Measurements from ENCODE around the gene FOXE3. TPM values are rescaled to one million over a fixed set of nuclear protein-coding genes. Genes with fewer than 3 reads are reported as not detected.
A peak's percentile ranks its signal among the peaks of the same experiment; 100 is the strongest.

The FOXE3 gene
- total and polyA plus RNA-seq, 2 donors (not counting 1 experiment from before 2014, with no cell fraction given) = not detected

- no peaks in the 10 kb centered on the region for H4K20me1 ChIP-seq (ENCODE audit: control insufficient read depth, extremely low read depth, insufficient read depth, low read length)
- no peak overlapping the region for H3K9ac ChIP-seq (ENCODE audit: insufficient read depth, low read length)
- no peak overlapping the region for H3K4me2 ChIP-seq (ENCODE audit: extremely low read depth, insufficient read depth, low read length)
- H3K79me2 ChIP-seq (ENCODE audit: control insufficient read depth, insufficient read depth, low read length) = no peaks in the 10 kb centered on the region
- H3K27ac ChIP-seq (ENCODE audit: insufficient read depth, low read length) = no peak overlapping the region
- H3K4me3 ChIP-seq (replicated peaks in 1 of 4; ENCODE audit: control extremely low read depth in 1 of 4, insufficient read depth in 1 of 4, low read depth in 3 of 4, low read length in 4 of 4) = no peak overlapping the region
- no peak overlapping the region for H2AFZ ChIP-seq (ENCODE audit: low read length)
- peak; percentile 56 to 59 for DNase-seq (ENCODE audit: low read depth in 2 of 2)
- peaks cover 2% of the 10 kb centered on the region for H3K4me1 ChIP-seq (ENCODE audit: control insufficient read depth, extremely low read depth, insufficient read depth, low read length)
- no peaks in the 10 kb centered on the region for H3K27me3 ChIP-seq (ENCODE audit: control insufficient read depth, insufficient read depth, low read length)
- H3K36me3 ChIP-seq (ENCODE audit: control insufficient read depth, insufficient read depth, low read length) = no peaks in the 10 kb centered on the region
- no peaks in the 10 kb centered on the region for H3K9me3 ChIP-seq (ENCODE audit: control insufficient read depth, insufficient read depth, low read depth, low read length)
- TF ChIP-seq EZH2 (IDR thresholded peaks at IDR 0.05; ENCODE audit: low read length, missing control alignments) (no peak), CTCF (conservative IDR thresholded peaks at IDR 0.05 in 1 of 2, IDR thresholded peaks at IDR 0.05 in 1 of 2; ENCODE audit: low read depth in 1 of 2, low read length in 2 of 2) (no peak)
Measured at GRCh38 chr1:47431534-47431933, 15.4 kb downstream of the FOXE3 start.

GRCh38 chr1:47432071-47433036 is 16.3 kb downstream of the FOXE3 start:
- peak overlapping the region; percentile 66 for H3K4me2 ChIP-seq (ENCODE audit: extremely low read depth, insufficient read depth, low read length)
- peak overlapping the region; percentile 61 for H2AFZ ChIP-seq (ENCODE audit: low read length)
- H3K9ac ChIP-seq (ENCODE audit: insufficient read depth, low read length) = peak overlapping the region; percentile 5
- no peaks in the 10 kb centered on the region for H3K36me3 ChIP-seq (ENCODE audit: control insufficient read depth, insufficient read depth, low read length)
- no peak overlapping the region for H3K27ac ChIP-seq (ENCODE audit: insufficient read depth, low read length)
- H3K4me3 ChIP-seq (replicated peaks in 1 of 4; ENCODE audit: control extremely low read depth in 1 of 4, insufficient read depth in 1 of 4, low read depth in 3 of 4, low read length in 4 of 4) = peak overlapping the region in 1 of 4 experiments; percentile 5
- no peaks in the 10 kb centered on the region for H3K27me3 ChIP-seq (ENCODE audit: control insufficient read depth, insufficient read depth, low read length)
- peaks cover 2% of the 10 kb centered on the region for H3K4me1 ChIP-seq (ENCODE audit: control insufficient read depth, extremely low read depth, insufficient read depth, low read length)
- DNase-seq (ENCODE audit: low read depth in 2 of 2) = peak; percentile 56 to 74
- no peak for TF ChIP-seq EZH2 (IDR thresholded peaks at IDR 0.05; ENCODE audit: low read length, missing control alignments)
- peak; percentile 78 to 87 for TF ChIP-seq CTCF (conservative IDR thresholded peaks at IDR 0.05 in 1 of 2, IDR thresholded peaks at IDR 0.05 in 1 of 2; ENCODE audit: low read depth in 1 of 2, low read length in 2 of 2)
- H3K79me2 ChIP-seq (ENCODE audit: control insufficient read depth, insufficient read depth, low read length) = no peaks in the 10 kb centered on the region
- H4K20me1 ChIP-seq (ENCODE audit: control insufficient read depth, extremely low read depth, insufficient read depth, low read length) = no peaks in the 10 kb centered on the region
- no peaks in the 10 kb centered on the region for H3K9me3 ChIP-seq (ENCODE audit: control insufficient read depth, insufficient read depth, low read depth, low read length)

- Histone ChIP-seq H3K4me1 (ENCODE audit: control insufficient read depth, extremely low read depth, insufficient read depth, low read length) (peaks cover 2% of the 10 kb centered on the region), H3K4me2 (ENCODE audit: extremely low read depth, insufficient read depth, low read length) (no peak overlapping the region), H4K20me1 (ENCODE audit: control insufficient read depth, extremely low read depth, insufficient read depth, low read length) (no peaks in the 10 kb centered on the region), H3K4me3 (replicated peaks in 1 of 4; ENCODE audit: control extremely low read depth in 1 of 4, insufficient read depth in 1 of 4, low read depth in 3 of 4, low read length in 4 of 4) (no peak overlapping the region), H3K27me3 (ENCODE audit: control insufficient read depth, insufficient read depth, low read length) (no peaks in the 10 kb centered on the region), H3K36me3 (ENCODE audit: control insufficient read depth, insufficient read depth, low read length) (no peaks in the 10 kb centered on the region), H2AFZ (ENCODE audit: low read length) (no peak overlapping the region), H3K79me2 (ENCODE audit: control insufficient read depth, insufficient read depth, low read length) (no peaks in the 10 kb centered on the region), H3K27ac (ENCODE audit: insufficient read depth, low read length) (no peak overlapping the region), H3K9me3 (ENCODE audit: control insufficient read depth, insufficient read depth, low read depth, low read length) (no peaks in the 10 kb centered on the region), H3K9ac (ENCODE audit: insufficient read depth, low read length) (no peak overlapping the region)
- no peak for TF ChIP-seq EZH2 (IDR thresholded peaks at IDR 0.05; ENCODE audit: low read length, missing control alignments)
- DNase-seq (ENCODE audit: low read depth in 2 of 2) = no peak
Measured at GRCh38 chr1:47433037-47433421, 16.9 kb downstream of the FOXE3 start.

Data from fibroblast of lung (primary cell).